GM12878 (cell line): Measurements from ENCODE around the gene C1orf74. TPM values are rescaled to one million over a fixed set of nuclear protein-coding genes. Genes with fewer than 3 reads are reported as not detected.

Experiments used
- E2F8 ChIP-seq: fragments of 450-650 bp; IDR thresholded peaks from 2 replicates; pipeline ENCODE4 v1.6.1; 2018; ENCODE audit warnings: mild to moderate bottlenecking, low read depth, moderate library complexity; ENCODE audit not compliant: partially characterized antibody
- E4F1 ChIP-seq: fragments of 450-650 bp; IDR thresholded peaks from 2 replicates; pipeline ENCODE4 v1.6.1; 2018; ENCODE audit warnings: borderline replicate concordance, mild to moderate bottlenecking; ENCODE audit not compliant: partially characterized antibody
- FOXM1 ChIP-seq: IDR thresholded peaks from 2 replicates; pipeline ENCODE4 v1.6.1; 2012; ENCODE audit warnings: low read depth, mild to moderate bottlenecking, inconsistent platforms, low read length, moderate library complexity
- MLLT1 ChIP-seq: fragments of 450-650 bp; IDR thresholded peaks from 2 replicates; pipeline ENCODE4 v1.6.1; 2016; ENCODE audit warnings: mild to moderate bottlenecking
- NFYB ChIP-seq: IDR thresholded peaks from 2 replicates; pipeline ENCODE4 v1.6.1; 2011; ENCODE audit warnings: low read depth, mild to moderate bottlenecking, low read length, improper control_type of control experiment, moderate library complexity; ENCODE audit not compliant: insufficient read depth
- PAX5 ChIP-seq: IDR thresholded peaks from 2 replicates; pipeline ENCODE4 v1.6.1; 2011; ENCODE audit warnings: low read depth, low read length, borderline replicate concordance
- PRDM15 ChIP-seq: fragments of 450-650 bp; formaldehyde crosslinking; IDR thresholded peaks from 2 replicates; pipeline ENCODE4 v1.4.0; 2020; ENCODE audit warnings: mild to moderate bottlenecking, moderate library complexity
- REST ChIP-seq: IDR thresholded peaks from 2 replicates; pipeline ENCODE4 v1.6.1; 2012; ENCODE audit warnings: mild to moderate bottlenecking, low read depth, low read length
- STAT1 ChIP-seq: fragments of 450-650 bp; conservative IDR thresholded peaks from 2 replicates; pipeline ENCODE4 v1.6.1; 2014; ENCODE audit warnings: antibody characterized with exemption, mild to moderate bottlenecking
- STAT3 ChIP-seq: IDR thresholded peaks from 2 replicates; pipeline ENCODE4 v1.6.1; 2011; ENCODE audit warnings: low read depth, low read length, improper control_type of control experiment
- TAF1 ChIP-seq: IDR thresholded peaks from 2 replicates; pipeline ENCODE4 v1.6.1; 2011; ENCODE audit warnings: mild to moderate bottlenecking, low read depth, low read length, borderline replicate concordance
- ZBED1 ChIP-seq: IDR thresholded peaks from 2 replicates; pipeline ENCODE4 v1.6.1; 2016; ENCODE audit warnings: borderline replicate concordance
- ZZZ3 ChIP-seq: IDR thresholded peaks from 2 replicates; pipeline ENCODE4 v1.6.1; 2011; ENCODE audit warnings: low read depth; ENCODE audit not compliant: control insufficient read depth, insufficient read length
- polyA plus RNA-seq, 11 experiments: library from polyadenylated mRNA; depleted of rRNA in 4 of 11; unstranded in 6 of 11; stranded (reverse) in 5 of 11; fragments of >200 nt; fragmentation: Nextera tagmentation in 4 of 11; fragmentation: Illumina TruSeq in 1 of 11; extraction: Ambion mirVana in 4 of 11; extraction: Trizol in 1 of 11; gene quantifications; 1 replicate in 1 of 11; 2 replicates in 10 of 11; pipeline versions ENCODE4 v1.2.1 to v1.2.3, GENCODE V29; 2011 to 2016; ENCODE audit warnings: inconsistent platforms in 2 of 11, missing spikeins in 2 of 11, low read depth in 1 of 11
- total RNA-seq, 4 experiments: library from RNA; depleted of rRNA in 3 of 4; stranded (reverse); fragments of >200 nt in 3 of 4; fragmentation: Illumina TruSeq in 1 of 4; extraction: Trizol in 1 of 4; gene quantifications; 2 replicates each; pipeline versions ENCODE4 v1.2.1 to v1.2.3, GENCODE V29; 2013 to 2021

Gene C1orf74
- total and polyA plus RNA-seq, 10 of the 15 experiments (the other 5 are each of a cell fraction or from before 2014, with no cell fraction given) = 3.1 to 5.5 (median 3.6) TPM

- TF ChIP-seq FOXM1 (no peak), E4F1 (peak; percentile 100), STAT3 (no peak), PAX5 (peak; percentile 26; the same call in 1 of the 2 replicates), MLLT1 (no peak; the same call in 1 of the 2 replicates), STAT1 (no peak), TAF1 (peak; percentile 66; the same call in 1 of the 2 replicates), ZBED1 (no peak; the same call in 1 of the 2 replicates), NFYB (no peak), REST (no peak), ZZZ3 (no peak), E2F8 (peak; percentile 93), PRDM15 (no peak)
Observed at GRCh38 chr1:209827384-209828262, 43.3 kb upstream of the C1orf74 start, which contains the start of gene UTP25 (continued).
